ENCODE results near the gene TFAP2E.
"Not testable (repeated sequence)": the region's sequence is repeated elsewhere in the genome, so short reads cannot be mapped to it uniquely, and the experiment has no call there.

The TFAP2E gene

DNA sequence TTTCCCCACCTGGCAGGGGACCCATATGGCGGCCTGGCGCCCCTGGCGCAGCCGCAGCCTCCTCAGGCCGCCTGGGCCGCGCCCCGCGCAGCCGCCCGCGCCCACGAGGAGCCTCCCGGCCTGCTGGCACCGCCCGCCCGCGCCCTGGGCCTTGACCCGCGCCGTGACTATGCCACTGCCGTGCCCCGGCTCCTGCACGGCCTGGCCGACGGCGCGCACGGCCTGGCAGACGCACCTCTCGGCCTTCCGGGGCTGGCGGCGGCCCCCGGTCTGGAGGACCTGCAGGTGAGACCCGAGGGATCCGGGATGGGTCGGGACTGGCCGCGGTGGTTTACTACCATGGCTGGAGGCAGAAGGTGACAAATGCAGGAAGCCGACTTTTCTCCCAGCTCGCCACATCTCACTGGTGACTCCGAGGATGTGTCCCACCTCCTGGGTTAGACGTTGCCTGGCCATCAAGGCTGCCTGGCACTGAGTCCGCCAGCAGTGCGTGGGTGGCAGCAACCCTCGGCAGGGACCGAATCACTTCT lies 1.1 kb downstream of the TFAP2E start:
- DNase-seq (ENCODE audit: low read depth) = no peak

GRCh38 chr1:35574655-35575415 lies 1.7 kb downstream of the TFAP2E start:
- DNase-seq (ENCODE audit: low read depth) = no peak

- DNase-seq (ENCODE audit: low read depth) = no peak
These were observed 2.4 kb downstream of the TFAP2E start for GRCh38 chr1:35575416-35575958.

GRCh38 chr1:35576061-35576765 lies 3.1 kb downstream of the TFAP2E start:
- DNase-seq (ENCODE audit: low read depth) = peak; percentile 30

GRCh38 chr1:35576766-35577070 lies 3.6 kb downstream of the TFAP2E start:
- DNase-seq (ENCODE audit: low read depth) = not testable (repeated sequence)

- peak; percentile 14 for DNase-seq (ENCODE audit: low read depth)
These were observed 4.2 kb downstream of the TFAP2E start for GRCh38 chr1:35577071-35577998.

DNA sequence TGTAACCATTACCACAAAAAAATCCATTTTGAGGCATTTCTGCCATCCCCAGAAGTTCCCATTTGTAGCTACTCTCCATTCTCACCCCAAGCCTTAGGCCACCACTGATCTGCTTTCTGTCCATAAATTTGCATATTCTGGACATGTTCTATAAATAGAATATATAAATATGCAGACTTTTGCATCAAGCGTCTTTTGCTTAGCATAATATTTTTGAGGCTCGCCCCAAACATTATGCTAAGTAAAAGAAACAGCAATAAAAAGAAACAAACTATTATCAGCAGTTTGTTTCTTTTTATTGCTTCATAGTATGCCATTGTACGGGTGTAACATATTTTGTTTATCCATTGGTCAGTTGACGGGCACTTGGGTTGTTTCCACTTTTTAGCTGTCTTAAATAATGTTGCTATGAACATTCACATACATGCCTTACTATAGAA lies 7.9 kb downstream of the TFAP2E start:
- no peak for DNase-seq (ENCODE audit: low read depth)

GRCh38 chr1:35581621-35582020 lies 8.5 kb downstream of the TFAP2E start:
- DNase-seq (ENCODE audit: low read depth) = not testable (repeated sequence)

- no peak for DNase-seq (ENCODE audit: low read depth)
These were observed 12.2 kb downstream of the TFAP2E start for GRCh38 chr1:35585281-35585680.

GRCh38 chr1:35585805-35586204 lies 12.7 kb downstream of the TFAP2E start:
- DNase-seq (ENCODE audit: low read depth) = not testable (repeated sequence)

DNA sequence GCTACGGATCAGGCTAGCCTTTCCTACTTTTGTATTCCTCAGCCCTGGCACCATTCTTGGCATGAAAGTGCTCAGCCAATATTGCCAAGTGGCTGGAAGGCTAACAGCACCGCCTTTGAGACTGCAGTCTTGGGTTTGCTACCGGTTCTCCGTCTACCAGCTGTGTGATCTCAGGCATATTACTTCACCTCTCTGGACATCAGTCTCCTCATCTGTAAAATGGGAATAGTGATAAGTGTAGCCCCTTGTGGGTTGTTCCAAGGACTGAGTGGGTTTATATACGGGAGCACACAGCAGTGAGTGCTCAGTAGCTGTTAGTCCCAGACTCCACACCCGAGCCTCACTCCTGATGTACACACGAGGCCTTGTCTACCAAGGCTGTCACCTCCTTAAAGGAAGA lies 13.7 kb downstream of the TFAP2E start:
- no peak for DNase-seq (ENCODE audit: low read depth)

- DNase-seq (ENCODE audit: low read depth) = no peak
These were observed 14.6 kb downstream of the TFAP2E start for GRCh38 chr1:35587736-35588135.

- no peak for DNase-seq (ENCODE audit: low read depth)
These were observed 15.2 kb downstream of the TFAP2E start for GRCh38 chr1:35588197-35588910.

DNA sequence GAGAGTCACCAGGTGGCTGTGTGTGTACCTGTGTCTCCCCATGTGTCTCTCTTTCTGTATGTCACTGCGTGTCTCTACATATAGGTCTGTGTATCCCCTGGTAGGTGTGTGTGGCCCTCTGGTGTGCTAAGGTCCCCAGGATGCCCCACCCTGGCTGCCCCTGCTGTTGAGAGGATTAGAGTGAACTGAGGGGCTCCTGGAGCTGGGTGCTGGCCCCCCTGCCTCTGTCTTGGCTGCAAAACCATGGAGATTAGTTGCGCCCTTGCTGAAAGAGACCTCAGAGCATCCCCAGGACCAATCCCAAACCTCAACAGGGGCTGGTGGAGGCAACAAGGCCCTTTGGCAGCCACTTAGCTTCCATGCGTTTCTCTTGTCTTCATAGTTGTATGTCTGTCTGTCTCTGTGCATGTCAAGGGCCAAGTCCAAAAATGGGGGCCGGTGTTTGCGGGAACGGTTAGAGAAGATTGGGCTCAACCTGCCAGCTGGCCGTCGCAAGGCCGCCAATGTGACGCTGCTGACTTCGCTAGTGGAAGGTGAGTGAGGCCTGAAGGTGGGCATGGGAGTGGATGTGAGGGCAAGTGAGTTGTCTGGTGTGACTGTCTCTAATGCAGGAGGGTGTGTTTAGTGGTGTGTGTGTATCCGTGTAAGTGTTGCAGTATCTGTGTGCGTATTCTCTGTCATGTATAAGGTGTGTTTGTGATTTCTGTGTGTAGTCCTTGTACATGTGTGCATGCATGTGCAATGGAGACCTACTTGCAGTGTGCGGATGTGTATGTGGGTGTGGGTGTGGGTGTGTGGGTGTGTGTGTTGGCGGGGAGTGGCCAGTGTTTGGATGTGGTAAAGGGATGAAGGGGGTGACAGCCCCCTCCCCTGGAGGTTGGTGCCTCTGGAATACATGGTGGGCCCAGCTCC lies 16.7 kb downstream of the TFAP2E start:
- DNase-seq (ENCODE audit: low read depth) = no peak

DNA sequence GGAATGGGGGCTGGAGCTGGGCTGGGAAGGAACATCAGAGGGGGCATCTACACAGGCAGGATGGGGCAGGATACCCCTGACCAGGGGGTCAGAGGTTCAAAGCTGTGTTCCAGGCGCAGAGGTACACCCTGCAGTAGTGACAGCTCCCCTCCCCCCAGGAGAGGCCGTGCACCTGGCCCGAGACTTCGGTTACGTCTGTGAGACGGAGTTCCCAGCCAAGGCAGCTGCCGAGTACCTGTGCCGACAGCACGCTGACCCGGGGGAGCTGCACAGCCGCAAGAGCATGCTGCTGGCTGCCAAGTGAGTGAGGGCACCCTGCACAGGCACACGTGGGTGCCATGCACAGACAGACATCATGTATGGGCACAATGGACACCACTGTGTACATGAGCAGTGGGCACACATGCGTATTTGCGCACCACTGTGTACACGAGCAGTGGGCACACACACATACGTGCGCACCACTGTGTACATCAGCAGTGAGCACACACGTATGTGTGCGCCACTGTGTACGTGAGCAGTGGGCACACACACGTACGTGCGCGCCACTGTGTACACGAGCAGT lies 17.4 kb downstream of the TFAP2E start:
- no peak for DNase-seq (ENCODE audit: low read depth)

GRCh38 chr1:35591211-35591610 lies 18.1 kb downstream of the TFAP2E start:
- DNase-seq (ENCODE audit: low read depth) = no peak

- DNase-seq (ENCODE audit: low read depth) = peak; percentile 58
These were observed 20.1 kb downstream of the TFAP2E start for GRCh38 chr1:35592991-35593769.

DNA sequence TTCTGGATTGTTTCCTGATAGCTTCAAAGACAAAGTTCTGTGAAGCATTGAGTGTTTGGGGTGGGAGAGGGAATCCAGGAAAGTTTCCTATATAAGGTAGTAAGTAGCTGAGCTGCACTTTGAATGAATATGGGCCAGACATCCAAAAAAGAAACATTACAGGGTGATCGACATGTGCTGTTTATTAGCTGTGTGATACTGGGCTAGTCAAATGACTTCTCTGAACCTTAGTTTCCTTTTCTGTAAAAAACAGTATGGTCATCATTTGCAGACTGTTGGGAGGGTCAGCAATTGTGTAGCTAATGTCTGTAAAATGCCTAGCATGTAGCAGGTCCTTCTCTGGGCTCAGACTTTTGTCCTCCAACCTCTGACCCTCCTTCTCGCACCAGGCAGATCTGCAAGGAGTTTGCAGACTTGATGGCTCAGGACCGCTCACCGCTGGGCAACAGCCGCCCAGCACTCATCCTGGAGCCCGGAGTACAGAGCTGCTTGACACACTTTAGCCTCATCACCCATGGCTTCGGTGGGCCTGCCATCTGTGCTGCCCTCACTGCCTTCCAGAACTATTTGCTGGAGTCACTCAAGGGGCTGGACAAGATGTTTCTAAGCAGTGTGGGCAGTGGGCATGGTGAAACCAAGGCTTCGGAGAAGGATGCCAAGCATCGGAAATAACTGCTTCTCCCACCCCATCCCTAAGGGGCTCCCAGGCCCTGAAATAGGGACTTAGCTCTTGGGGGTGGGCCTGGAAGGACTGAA lies 21.1 kb downstream of the TFAP2E start:
- DNase-seq (ENCODE audit: low read depth) = no peak
